ENCODE measurements around the gene ZBED1. TPM values are rescaled to one million over a fixed set of nuclear protein-coding genes. Genes with fewer than 3 reads are reported as not detected.

ZBED1 gene
- total and polyA plus RNA-seq, 4 donors, result 29.7 to 56.3 (median 42.0) TPM

GRCh38 chrX:2439613-2440012 lies 61.2 kb downstream of the ZBED1 start:
- Histone ChIP-seq H3K27ac (ENCODE audit: low read depth, low read length) (no peak overlapping the region), H3K4me3 (ENCODE audit: low read depth, low read length) (no peak overlapping the region), H3K36me3 (ENCODE audit: control insufficient read depth, insufficient read depth, low read length) (no peaks in the 10 kb centered on the region), H3K4me1 (ENCODE audit: control insufficient read depth, insufficient read depth, low read length) (no peaks in the 10 kb centered on the region), H3K27me3 (ENCODE audit: control insufficient read depth, insufficient read depth, low read length) (no peaks in the 10 kb centered on the region), H3K9me3 (ENCODE audit: control insufficient read depth, insufficient read depth, low read length) (no peaks in the 10 kb centered on the region)
- WGBS (ENCODE audit: insufficient coverage), result 85% methylated on average over 6 of the region's 8 CpGs
- DNase-seq (ENCODE audit: low read depth in 4 of 6, low spot score in 6 of 6), result no peak

Other genes starting within 250 kb of the ZBED1 start
- gene DHRSX, start within 50 bp of the ZBED1 start, total RNA-seq, result 10 to 100 TPM; 21.2 to 26.8 TPM
- gene DHRSX, start within 50 bp of the ZBED1 start, polyA plus RNA-seq (ENCODE audit: insufficient read length in 2 of 2), result 10 to 100 TPM; 16.8 to 28.4 TPM
- gene CD99, start 190.3 kb upstream of the ZBED1 start, total RNA-seq, result 100 to 1,000 TPM in 1 of 2 donors, 10 to 100 TPM in 1; 66.5 to 246 TPM
- gene CD99, start 190.3 kb upstream of the ZBED1 start, polyA plus RNA-seq (ENCODE audit: insufficient read length in 2 of 2), result 100 to 1,000 TPM; 494 to 590 TPM